ENCODE measurements around the gene LFNG. TPM values are rescaled to one million over a fixed set of nuclear protein-coding genes. Genes with fewer than 3 reads are reported as not detected.
A peak's percentile ranks its signal among the peaks of the same experiment; 100 is the strongest.

Gene LFNG
- total and polyA plus RNA-seq, 9 of the 15 experiments (the other 6 are each of a cell fraction or from before 2014, with no cell fraction given), result 0.03 to 0.89 (median 0.25) TPM; not detected in 1

- peak; percentile 50 for TF ChIP-seq E2F8 (IDR thresholded peaks at IDR 0.05; ENCODE audit: low read depth, partially characterized antibody)
- no peak; the same call in 1 of the 2 replicates for TF ChIP-seq XRCC5 (IDR thresholded peaks at IDR 0.05; ENCODE audit: low read depth, low read length)
- TF ChIP-seq MLX (CRISPR knock-in tag; conservative IDR thresholded peaks at IDR 0.05), result no peak
- TF ChIP-seq KDM1A (IDR thresholded peaks at IDR 0.05), result peak; percentile 30 to 84; a peak in 2 of 4 replicates
- TF ChIP-seq CSDE1 (IDR thresholded peaks at IDR 0.05), result peak in 1 of 2 experiments; percentile 69; a peak in 1 of 4 replicates
- peak; percentile 78 for TF ChIP-seq JUND (IDR thresholded peaks at IDR 0.05; ENCODE audit: borderline replicate concordance, low read depth, low read length)
- TF ChIP-seq JUND (tag; IDR thresholded peaks at IDR 0.05; ENCODE audit: borderline replicate concordance, low read depth, low read length), result no peak
- no peak for TF ChIP-seq TSHZ1 (CRISPR knock-in tag; IDR thresholded peaks at IDR 0.05)
- no peak for TF ChIP-seq NR2F6 (CRISPR knock-in tag; IDR thresholded peaks at IDR 0.05)
- TF ChIP-seq TBP (optimal IDR thresholded peaks at IDR 0.05; ENCODE audit: low read depth, low read length), result peak; percentile 14
- no peak for TF ChIP-seq ZC3H11A (IDR thresholded peaks at IDR 0.05; ENCODE audit: low read depth, low read length)
- TF ChIP-seq SIN3A (IDR thresholded peaks at IDR 0.05; ENCODE audit: borderline replicate concordance in 2 of 2, control insufficient read depth in 1 of 2, low read depth in 2 of 2, low read length in 2 of 2), result peak; percentile 89 to 91; a peak in 3 of 4 replicates
- no peak for TF ChIP-seq ZNF133 (CRISPR knock-in tag; IDR thresholded peaks at IDR 0.05)
- TF ChIP-seq CREB1 (IDR thresholded peaks at IDR 0.05), result no peak
- peak; percentile 37; the same call in 1 of the 2 replicates for TF ChIP-seq CREB1 (CRISPR knock-in tag; IDR thresholded peaks at IDR 0.05)
- TF ChIP-seq ETV6 (IDR thresholded peaks at IDR 0.05; ENCODE audit: borderline replicate concordance in 1 of 2, low read depth in 2 of 2, low read length in 1 of 2), result no peak
- no peak for TF ChIP-seq ETV6 (CRISPR knock-in tag; IDR thresholded peaks at IDR 0.05; ENCODE audit: borderline replicate concordance)
- TF ChIP-seq CHD4 (IDR thresholded peaks at IDR 0.05; ENCODE audit: insufficient read depth, insufficient replicate concordance, low read depth, low read length, poor library complexity, severe bottlenecking), result no peak
- no peak for TF ChIP-seq ZNF232 (CRISPR knock-in tag; IDR thresholded peaks at IDR 0.05)
Observed at GRCh38 chr7:2558629-2559282, 39.2 kb downstream of the LFNG start, which contains the start of gene IQCE (continued).
